T-helper 2 cell (primary cell): ENCODE data around the gene UMOD.
"Not testable (repeated sequence)": the region's sequence is repeated elsewhere in the genome, so short reads cannot be mapped to it uniquely, and the experiment has no call there.

Experiments
- DNase-seq, 5 experiments: peaks; one replicate each; pipeline versions ENCODE4 v3.0.0 to v3.0.0-alpha.2; 2012 to 2022

The UMOD gene

GRCh38 chr16:20320592-20320991 lies 31.9 kb downstream of the UMOD start:
- no peak for DNase-seq

GRCh38 chr16:20320178-20320577 lies 32.3 kb downstream of the UMOD start:
- no peak for DNase-seq

- DNase-seq, result no peak
Observed at GRCh38 chr16:20319406-20319805, 33.1 kb downstream of the UMOD start.

- no peak for DNase-seq
Observed at GRCh38 chr16:20318437-20318836, 34.1 kb downstream of the UMOD start.

GRCh38 chr16:20318006-20318405 lies 34.5 kb downstream of the UMOD start:
- DNase-seq, result no peak

GRCh38 chr16:20317117-20317516 lies 35.4 kb downstream of the UMOD start:
- DNase-seq, result no peak

GRCh38 chr16:20316715-20317114 lies 35.8 kb downstream of the UMOD start:
- no peak for DNase-seq

- no peak for DNase-seq
Observed at GRCh38 chr16:20315764-20316163, 36.8 kb downstream of the UMOD start.

GRCh38 chr16:20314575-20314974 lies 37.9 kb downstream of the UMOD start:
- DNase-seq, result no peak

- no peak for DNase-seq
Observed at GRCh38 chr16:20313741-20314140, 38.8 kb downstream of the UMOD start.

- DNase-seq, result not testable (repeated sequence)
Observed at GRCh38 chr16:20312536-20313095, 39.9 kb downstream of the UMOD start.

GRCh38 chr16:20311548-20311947 lies 41.0 kb downstream of the UMOD start:
- DNase-seq, result no peak

GRCh38 chr16:20310421-20311395 lies 41.8 kb downstream of the UMOD start:
- no peak for DNase-seq

- DNase-seq, result no peak
Observed at GRCh38 chr16:20309786-20310185, 42.7 kb downstream of the UMOD start.

- DNase-seq, result no peak
Observed at GRCh38 chr16:20308801-20309590, 43.5 kb downstream of the UMOD start.

- no peak for DNase-seq
Observed at GRCh38 chr16:20308266-20308665, 44.2 kb downstream of the UMOD start.

GRCh38 chr16:20307791-20308190 lies 44.7 kb downstream of the UMOD start:
- DNase-seq, result no peak

- no peak for DNase-seq
Observed at GRCh38 chr16:20307240-20307671, 45.3 kb downstream of the UMOD start.

GRCh38 chr16:20306401-20306800 lies 46.1 kb downstream of the UMOD start:
- DNase-seq, result no peak

GRCh38 chr16:20303012-20303411 lies 49.5 kb downstream of the UMOD start:
- no peak for DNase-seq

GRCh38 chr16:20302389-20302788 lies 50.1 kb downstream of the UMOD start:
- DNase-seq, result no peak

- DNase-seq, result no peak
Observed at GRCh38 chr16:20301840-20302239, 50.7 kb downstream of the UMOD start.
